Stimulated activated CD4-positive, alpha-beta T cell treated with anti-CD3 and anti-CD28 coated beads, Interleukin-15, amount 100 ng/mL, for 48 hours (primary cell): ENCODE measurements around the gene NRSN1.
"Not testable (repeated sequence)": the region's sequence is repeated elsewhere in the genome, so short reads cannot be mapped to it uniquely, and the experiment has no call there.

Experiments used
- DNase-seq, 2 donors: peaks; one replicate each; pipeline ENCODE4 v3.0.0-alpha.2; 2020; ENCODE audit warnings: low read depth in 2 of 2

NRSN1 gene

DNA sequence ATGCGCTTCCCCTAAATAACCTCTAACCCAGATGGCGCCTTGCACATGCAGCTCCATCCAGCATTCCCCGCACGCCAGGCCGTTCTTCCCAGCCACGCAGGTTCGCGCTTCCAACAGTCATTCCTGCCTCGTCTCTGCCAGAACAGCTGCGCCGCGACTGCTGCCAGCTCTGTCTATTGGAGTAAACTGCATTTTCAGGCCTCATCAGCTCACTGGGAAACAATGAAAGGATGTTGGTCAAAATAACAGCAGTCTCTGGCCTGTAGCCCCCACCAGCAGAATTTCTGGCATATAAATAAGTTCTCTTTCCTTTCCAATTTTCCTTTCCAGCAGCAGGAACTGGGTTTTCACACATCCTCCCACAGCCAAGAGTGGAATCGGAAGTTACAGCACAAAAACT is 14.6 kb downstream of the NRSN1 start:
- DNase-seq: no peak

DNA sequence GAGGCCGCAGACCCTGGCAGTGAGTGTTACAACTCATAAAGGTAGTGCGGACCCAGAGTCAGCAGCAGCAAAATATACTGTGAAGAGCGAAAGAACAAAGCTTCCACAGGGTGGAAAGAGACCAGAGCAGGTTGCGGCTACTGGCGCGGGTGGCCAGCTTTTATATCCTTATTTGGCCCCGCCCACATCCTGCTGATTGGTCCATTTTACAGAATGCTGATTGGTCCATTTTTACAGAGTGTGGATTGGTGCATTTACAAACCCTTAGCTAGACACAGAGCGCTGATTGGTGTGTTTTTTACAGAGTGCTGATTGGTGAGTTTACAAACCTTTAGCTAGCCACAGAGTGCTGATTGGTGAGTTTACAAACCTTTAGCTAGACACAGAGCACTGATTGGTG is 16.7 kb downstream of the NRSN1 start:
- not testable (repeated sequence) for DNase-seq

DNA sequence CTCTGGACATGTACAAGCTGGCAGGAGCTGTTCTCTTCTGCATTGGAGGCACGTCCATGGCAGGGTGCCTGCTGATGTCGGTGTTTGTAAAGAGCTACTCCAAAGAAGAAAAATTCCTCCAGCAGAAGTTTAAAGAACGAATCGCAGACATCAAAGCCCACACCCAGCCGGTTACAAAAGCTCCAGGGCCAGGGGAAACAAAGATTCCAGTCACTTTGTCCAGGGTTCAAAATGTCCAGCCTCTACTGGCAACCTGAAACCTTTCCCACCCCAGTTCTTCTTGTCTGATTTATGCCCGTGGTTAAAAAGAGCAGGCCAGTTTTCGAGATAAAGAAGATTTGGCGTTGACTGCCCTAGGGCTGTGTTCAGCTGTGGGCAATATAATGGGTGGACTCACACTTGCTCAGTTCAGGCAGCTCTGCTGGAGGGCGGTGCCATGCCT is 19.7 kb downstream of the NRSN1 start:
- no peak for DNase-seq

DNA sequence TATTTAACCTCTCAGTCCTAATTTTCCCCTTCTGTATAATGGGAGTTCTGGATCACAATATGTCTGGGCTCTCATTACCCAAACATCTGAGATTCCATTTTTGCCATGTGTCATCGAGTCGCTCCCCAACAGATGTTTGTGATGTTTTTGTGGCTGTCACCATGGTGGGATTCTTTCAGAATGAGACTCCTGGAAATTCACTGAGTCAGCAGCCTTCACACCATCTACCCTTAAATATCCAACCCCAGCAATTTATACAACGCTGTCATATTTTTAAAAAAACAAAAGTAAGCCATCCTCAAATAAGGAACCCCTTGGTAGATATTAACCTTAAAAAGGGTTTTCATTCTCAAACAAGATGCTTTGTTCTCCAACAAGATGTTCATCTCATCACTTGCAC is 20.9 kb downstream of the NRSN1 start:
- DNase-seq: no peak

DNA sequence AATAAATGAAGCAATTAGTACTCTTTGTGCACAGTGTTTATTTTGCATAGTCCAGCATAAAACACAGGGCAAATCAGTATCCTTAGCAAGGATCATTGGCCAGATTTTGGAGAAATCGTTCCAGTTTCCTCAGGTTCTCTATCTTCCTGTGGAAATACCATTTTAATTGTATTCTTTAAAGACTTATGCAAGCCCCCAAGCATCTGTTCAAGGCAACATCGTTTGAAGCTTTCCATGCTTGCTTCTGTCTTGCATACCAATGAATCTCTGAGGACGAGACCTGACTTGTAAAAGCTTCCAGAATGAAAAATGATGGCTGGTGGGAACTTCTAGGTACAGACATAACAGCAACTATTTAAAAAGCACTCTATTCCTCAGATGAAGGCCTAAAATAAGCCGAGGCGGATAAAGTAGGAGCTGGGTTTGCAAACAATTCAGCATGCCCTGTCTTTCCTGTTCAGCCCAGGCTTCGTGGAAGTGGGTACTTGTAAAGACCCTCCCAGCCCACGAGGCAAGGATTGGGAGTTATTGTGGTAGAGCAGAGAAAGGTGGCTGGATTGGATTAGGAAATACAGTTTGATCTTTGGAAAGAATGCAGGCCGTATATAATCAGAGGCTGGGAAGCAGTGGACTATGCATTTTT is 21.6 kb downstream of the NRSN1 start:
- no peak for DNase-seq

DNA sequence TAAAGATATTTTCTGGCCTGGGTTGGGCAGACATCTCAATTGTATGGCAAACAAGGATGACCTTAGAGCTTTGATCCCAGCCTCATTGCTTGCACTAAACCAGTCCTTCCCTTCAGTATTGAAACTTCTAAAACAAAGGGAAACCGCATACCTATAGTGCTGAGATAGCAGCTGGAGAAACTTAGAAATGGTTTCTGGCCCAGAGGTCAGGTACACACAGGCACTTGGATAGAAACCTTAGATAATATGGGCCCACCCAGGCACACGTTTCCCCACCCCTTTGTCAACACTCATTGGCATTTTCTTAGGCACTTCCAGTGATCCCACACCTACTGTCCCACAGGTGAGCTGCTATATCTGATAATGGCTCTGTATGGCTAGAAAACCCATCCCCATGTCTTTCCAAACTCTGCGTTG is 22.1 kb downstream of the NRSN1 start:
- no peak for DNase-seq

DNA sequence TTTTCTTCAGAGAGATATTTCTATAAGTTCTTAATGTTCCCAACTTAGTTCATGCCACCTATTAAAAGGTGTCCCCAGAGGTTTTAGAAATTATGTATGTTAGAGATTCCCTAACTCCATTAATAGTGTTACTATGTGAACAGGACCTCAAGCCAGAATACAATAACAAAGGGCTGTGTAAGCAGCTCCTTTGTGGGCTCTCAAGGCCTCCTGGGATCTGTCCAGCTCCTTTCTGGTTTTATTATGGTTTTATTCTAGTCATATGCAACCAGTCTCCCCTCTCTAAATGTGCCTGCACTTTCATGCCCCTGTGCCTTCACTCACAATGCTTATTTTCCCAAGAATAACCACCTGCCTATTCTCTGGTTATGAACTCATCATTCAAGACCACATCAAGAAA is 22.7 kb downstream of the NRSN1 start:
- no peak for DNase-seq

DNA sequence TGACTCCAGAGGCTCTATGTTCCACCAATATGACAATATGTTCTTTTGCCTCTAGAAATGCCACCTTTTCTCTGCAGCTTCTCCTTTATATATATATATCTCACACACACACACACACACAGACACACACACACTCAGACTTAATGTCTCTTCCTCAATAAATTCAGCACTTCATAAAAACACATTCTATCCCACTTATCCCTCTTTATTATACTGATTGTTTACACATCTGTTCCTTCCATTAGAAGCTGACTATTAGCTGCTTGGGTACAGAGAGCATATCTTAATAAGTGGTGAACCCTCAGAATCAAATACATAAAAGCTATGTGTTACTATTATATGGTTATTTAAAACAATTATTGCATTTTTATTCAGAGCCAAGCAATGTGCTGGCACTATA is 23.3 kb downstream of the NRSN1 start:
- no peak for DNase-seq

DNA sequence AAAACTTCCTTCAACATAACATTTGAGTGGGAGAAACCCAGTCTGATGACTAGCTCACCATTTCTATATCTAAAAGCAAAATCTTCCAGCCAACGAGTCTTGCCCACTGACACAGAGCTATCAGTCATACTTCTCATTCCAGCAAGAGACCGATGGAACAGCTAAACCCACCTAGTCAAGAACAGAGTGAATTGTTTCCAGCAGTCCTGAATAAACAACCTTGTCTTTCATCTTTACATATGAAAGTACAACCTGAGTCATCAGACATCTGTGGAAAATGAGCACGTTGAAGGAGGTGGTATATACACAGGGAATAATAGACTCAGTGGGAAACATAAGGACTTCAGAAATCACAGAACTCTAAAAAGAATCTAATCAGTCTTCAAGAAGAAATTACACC is 23.8 kb downstream of the NRSN1 start:
- DNase-seq: no peak

DNA sequence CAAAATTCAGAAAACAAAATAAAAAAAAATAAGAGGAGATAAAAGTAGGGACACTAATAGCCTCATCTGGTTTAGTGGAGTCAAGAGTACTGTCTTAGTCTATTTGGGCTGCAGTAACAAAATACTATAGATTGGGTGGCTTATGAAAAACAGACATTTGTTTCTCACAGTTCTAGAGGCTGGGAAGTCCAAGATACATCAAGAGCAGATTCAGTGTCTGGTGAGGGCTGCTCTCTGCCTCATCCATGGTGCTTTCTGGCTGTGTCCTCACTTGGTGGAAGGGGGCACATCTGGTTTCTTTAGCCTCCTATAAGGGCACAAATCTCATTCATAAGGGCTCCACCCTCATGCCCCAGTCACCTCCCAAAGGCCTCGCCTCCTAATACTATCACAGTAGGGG is 26.0 kb downstream of the NRSN1 start:
- DNase-seq: no peak

DNA sequence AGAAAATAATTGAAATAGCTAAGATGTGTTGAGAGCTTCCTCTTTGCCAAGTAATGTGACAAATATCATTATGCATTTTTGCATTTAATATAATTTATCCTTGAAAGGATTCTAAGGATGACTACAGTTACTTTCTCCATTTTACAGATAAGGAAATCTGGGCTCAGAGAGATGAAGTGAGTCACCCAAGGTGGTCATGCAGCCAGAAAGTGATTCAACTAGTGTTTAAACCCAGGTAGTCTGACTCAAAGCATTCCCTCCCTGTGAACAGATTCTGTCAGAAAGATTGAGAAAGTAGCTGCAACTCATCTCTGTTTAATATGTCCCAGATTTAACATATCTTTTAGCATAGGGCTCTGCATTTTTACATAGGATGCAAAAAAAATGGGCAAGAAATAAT is 28.1 kb downstream of the NRSN1 start:
- DNase-seq: no peak

DNA sequence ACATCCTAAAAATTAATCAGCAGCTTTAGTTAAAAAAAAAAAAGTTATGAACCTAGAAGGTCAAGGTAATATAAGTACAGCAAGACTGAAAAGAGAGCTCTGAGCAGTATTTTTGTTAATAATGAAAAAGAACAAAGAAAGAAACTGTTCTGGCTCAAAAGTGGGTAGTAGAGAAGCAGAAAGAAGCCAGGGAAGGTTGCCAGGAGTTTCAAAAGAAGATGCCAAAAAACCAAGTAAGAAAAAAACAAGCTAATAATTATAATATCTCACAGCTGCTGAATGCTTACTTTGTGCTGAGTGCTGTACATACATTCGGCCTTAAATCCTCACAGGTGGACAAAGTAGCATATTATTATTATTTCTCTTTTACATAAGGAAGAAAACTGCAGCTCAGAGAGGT is 31.9 kb downstream of the NRSN1 start:
- DNase-seq: no peak

DNA sequence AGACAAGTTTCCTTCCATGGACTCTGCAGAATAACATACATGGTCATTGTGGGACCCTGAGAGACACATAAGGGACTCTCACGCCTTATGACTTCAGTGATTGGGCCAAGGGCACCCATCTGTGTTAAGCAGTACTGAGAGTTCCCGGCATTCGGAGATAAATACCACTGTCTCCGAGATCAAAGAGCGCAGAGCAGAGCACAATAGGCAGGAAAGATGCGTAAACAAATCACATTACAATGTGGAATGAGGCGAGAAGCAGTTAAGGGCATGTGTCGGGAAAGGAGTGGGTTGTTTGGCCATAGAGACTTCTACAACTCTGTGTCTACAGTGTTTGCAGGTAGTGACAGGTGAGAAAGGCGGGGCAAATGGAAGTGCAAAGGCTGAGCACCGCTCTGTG is 57.6 kb downstream of the NRSN1 start:
- no peak for DNase-seq

DNA sequence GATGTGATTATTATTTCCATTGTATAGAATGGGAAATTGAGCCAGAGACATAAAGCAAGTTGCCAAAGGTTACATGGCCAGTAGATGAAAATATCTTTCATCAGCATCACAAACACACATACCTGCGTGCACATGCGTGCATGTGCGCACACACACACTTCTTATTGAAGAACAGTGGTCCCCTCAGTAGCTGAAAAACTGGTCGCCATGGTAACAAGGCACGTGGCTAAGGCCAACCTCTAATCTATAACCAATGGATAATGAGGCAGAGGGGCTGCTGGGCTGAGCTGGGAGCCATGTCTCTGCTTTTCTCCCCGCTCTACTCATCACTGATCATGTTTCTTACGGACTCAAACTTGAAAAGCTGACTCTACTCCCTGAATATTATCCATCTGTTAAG is 60.3 kb downstream of the NRSN1 start:
- no peak for DNase-seq

DNA sequence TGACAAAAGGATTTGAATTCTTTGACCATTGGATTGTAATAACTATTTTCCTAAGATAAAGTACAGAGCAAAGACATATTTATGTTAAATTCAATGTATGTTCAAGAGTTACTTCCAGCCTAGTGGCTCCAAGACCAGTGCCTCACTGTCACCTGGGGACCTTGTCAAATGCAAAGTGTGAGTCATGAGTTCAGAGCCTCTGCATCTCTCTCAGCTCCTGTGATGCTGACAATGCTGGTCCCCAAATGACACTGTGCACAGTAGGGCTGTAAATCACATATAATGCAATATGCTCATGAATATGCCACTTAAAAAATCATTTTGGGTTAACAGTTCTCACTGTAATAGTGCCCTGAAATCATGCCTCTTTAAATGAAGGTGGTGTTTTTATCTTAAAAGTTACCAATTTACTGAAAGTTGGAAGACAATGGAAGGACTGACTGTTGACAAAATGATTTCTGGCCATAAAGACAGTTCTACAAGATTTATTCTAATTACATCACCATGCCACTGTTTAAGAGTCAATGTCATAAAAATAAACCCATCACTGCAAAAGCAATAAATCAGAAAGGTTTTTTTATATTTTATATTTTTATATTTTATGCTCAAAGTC is 62.1 kb downstream of the NRSN1 start:
- DNase-seq: no peak

DNA sequence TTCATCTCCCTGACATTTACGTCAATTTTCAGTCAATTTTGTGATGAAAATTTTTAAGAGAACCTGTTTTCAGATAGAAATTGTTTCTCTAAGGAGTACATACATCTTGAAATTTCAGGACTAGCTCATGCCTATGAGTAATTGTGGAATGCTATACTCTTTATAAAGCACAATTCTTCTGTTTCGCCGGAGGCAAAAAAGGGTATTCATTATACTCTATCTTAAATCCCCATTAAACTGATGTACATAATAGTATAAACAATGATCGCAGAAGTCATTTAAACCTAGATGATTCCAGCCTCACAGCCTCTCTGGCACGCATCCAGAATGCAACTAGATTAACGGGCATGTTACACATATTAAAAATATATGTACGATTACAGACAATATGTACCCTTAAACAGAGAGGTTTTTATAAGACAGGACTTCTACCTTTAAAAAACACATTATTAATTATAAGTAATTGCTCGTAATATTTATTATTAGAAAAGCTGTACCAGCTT is 62.6 kb downstream of the NRSN1 start:
- no peak for DNase-seq

DNA sequence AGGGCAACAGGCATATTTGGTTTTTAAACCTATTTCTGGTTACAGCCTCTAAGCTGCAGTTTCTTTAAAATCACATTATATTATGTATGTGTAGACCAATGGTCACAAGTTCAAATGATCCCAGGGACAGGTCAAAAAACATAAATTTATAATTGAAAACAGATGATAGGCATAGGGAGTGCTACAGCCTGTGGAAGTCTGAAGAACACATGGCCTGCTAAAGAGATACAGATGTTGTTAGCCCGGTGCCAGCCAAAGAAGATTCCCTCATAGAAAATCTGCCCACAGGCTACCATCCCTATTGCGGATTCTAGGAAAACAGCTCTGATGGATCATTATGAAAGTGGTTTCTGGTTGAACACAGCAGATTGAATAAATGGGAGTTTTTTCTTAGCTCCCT is 65.3 kb downstream of the NRSN1 start:
- DNase-seq: no peak

DNA sequence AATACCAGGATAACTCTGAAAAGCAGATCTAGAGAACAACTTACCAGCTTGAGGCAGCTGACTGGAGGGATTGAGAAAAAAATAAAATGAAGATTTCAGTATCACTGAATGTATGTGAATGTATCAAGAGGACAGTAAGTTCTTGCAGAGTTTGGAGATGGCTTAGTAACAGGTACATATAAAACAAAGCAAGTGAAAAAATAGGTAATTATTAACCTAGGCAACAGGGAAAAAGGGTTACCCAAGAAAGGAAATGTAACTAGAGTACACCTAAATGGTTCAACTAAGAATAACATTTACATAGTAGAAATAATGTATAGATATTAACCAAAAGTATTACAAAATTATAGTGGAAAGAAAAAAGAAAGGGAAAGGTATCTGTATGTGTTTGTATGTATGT is 67.3 kb downstream of the NRSN1 start:
- DNase-seq: no peak

DNA sequence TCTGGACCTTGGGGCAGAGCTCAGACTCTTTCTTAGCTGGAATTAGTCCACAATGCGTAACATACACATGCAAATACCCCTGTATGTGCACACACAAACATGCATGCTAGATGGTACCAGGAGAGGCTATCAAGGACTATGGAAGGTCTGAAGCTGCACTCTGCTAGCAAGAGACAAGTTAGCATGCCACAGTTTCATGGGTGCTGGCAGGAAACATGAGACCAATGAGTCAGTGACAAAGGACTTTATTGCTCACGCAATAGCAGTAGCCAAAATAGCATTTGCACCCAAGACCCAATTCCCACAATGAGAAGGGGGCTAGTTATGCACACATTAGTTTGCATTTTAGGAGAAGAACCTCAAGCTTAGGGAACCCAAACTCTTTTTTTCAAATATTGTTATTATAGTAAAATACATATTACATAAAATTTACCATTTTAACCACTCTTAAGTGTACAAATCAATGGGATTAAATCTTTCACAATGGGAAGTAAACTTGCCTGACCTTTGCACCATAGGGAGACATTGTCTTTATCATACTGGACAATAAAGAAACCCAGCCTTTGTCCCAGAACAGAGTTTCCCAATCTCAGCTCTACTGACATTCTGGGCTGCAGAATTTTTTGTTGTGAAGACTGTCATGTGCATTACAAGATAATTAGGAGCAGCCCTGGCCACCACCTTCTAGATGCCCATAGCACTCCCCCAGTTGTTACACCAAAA is 69.1 kb downstream of the NRSN1 start:
- no peak for DNase-seq

DNA sequence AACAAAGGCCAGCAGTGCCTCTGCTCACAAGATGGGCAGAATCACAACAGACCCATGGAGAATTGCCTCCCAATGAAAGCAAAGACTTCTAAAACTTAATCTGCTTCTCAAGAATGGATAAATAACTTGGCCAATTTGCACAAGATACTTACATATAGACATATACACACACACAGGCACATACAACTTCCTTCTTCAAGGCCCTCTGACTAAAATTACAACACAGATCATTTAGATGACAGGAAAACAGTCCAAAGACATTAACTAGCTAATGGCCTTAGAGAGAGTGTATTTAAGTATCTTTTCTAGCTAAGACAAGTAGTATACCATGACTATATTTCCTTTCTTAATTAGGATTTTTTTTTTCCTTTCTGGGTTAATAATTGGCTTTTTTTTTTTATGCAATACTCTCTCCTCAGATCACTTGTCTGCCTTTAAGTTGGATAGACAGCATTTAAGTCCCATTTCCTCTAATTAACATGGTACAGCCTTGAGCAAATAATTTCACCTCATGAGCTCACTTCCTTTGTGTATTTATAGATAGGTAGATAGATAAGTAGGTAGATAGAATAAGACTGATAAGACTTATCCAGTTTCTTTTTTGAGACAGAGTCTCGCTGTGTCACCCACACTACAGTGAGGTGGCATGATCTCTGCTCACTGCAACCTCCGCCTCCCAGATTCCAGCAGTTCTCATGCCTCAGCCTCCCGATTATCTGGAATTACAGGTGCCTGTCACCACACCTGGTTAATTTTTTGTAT is 70.0 kb downstream of the NRSN1 start:
- DNase-seq: no peak
